NCI-H345 (cell line): ENCODE measurements around the gene CRYGS.
"Not testable (repeated sequence)": the region's sequence is repeated elsewhere in the genome, so short reads cannot be mapped to it uniquely, and the experiment has no call there.

Experiments
- DNase-seq: peaks from one replicate; lab custom pipeline; 2025; lab: John Stamatoyannopoulos, UW

CRYGS gene

DNA sequence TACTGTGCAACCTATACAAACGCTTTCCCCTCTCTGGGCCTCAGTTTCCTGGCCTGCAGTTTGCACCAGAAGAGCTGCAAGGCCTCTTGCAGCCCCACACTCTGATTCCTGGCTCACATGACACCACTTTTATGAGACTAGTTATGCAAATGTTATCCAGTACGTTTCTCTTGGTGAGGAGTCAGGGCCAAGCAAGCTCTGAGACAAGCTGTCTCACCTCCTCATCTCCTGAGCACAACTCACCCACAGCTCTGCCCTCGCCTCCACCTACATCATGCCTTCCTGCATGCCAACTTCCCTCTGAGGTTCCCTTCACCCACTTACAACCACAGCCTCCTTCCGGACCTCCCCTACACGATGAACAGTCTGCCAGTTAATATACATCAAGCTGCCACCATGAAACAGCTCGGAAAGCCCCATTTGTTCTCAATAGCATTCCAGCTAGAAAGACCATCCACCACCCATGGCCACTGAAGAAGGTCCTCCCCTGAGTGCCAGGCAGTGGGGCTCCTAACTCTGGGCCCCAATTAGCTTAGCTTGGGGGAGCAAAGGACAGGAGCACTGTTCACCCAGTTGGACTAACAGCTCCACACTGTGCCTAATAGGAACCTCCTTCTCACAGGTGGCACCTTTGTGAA lies 25.0 kb downstream of the CRYGS start:
- DNase-seq: no peak

- no peak for DNase-seq
These were observed 27.0 kb downstream of the CRYGS start for GRCh38 chr3:186517218-186517617.

DNA sequence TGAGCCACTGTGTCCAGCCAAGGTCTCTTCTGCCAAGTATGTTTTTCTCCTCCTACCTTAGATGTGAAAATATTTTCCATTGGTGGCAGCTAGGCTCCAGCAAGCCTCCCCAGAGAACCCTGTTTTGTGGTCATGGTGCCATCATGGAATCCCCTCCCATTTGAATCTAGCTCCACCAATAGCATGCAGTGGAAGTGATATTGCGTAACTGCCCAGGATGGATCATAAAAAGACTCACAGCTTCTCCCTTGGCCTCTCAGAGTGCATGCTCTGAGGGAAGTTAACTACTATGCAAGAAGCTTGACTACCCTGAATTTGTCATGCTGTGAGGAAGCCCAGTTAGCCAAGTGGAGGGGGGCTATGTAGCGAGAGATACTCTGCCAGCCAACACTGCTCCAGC lies 27.5 kb downstream of the CRYGS start:
- DNase-seq: no peak

- no peak for DNase-seq
These were observed 29.1 kb downstream of the CRYGS start for GRCh38 chr3:186515125-186515524.

DNA sequence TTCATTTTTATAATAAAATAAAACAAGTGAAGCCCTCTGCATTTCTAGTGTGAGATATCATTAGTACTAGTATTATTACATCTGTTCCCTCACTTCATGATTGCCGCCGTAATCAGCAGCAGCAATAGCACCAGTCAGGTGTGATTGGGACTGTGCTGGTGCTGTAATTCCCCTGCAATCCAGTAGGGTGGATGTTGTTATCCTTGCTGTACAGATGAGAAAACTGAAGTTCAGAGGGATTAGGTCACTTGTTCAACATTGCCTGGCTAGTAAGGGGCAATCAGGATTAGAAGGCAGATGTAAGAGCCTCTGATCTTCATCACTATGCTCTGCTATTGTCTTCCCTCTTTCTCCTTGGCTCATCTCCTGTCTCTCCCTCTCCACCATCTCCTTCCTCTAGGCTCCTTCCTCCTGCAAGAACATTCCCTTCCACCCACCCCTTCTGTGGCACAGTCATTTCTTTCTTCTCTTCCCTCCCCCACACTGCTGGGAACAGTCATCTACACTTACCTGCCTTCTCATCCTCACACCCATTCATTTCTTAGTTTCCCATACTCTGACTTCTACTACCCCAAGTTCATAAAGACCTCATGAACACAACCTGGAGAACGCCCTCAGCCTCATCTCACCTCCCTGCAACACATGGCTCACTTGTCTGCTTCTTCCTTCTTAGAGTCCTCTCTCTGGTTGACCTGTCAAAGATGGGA lies 29.7 kb downstream of the CRYGS start:
- no peak for DNase-seq

DNA sequence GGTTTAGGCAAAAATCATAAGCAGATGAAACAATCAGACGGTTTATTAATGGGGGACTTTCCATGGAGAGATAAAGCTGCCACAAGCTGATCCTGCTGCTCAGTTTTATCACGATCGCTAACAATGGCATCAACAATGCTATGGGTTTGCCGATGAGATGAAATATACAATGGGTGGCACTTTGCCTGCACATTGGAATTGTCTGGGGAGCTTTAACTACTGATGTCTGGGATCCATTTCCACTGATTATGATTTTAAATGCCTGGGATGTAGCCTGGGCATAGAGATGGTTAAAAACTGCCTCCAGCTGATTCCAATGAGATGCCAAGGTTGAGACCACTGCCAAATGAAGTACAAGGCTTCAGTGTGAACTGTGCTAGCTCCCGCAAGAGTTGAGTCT lies 30.8 kb downstream of the CRYGS start:
- no peak for DNase-seq

DNA sequence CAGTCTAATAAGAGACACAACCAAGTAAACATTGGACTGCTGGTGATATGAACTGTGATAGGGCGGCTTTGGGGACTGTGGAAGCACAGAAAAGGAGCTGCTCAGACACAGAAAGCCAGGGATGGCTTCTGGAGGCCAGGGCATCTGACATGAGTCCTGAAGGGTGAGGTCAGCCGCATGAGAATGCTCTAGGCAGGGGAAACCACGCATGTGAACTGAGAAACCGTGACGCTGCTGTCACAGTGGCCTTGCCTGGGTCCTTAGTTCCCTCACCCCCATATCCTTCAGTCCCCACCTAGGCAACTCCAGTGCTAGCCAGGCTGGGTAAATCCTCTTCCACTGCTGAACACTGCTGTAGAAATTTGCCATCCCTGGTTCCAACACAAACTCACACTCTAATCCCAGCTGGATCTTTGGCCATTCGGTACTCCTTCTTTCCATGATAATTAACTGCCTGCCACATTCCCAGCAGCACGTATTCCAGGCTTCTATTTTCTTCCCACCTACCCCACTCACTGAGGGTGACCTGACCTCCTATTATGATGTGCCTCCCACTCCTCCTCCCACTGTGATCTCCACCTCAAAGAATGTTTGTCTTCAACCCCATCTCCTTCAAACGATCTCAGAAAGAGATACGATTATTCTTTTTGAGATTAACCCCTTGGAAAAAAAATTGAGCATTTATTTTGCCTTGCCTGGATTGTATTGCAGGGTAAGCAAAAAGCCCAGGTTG lies 31.4 kb downstream of the CRYGS start:
- DNase-seq: no peak

DNA sequence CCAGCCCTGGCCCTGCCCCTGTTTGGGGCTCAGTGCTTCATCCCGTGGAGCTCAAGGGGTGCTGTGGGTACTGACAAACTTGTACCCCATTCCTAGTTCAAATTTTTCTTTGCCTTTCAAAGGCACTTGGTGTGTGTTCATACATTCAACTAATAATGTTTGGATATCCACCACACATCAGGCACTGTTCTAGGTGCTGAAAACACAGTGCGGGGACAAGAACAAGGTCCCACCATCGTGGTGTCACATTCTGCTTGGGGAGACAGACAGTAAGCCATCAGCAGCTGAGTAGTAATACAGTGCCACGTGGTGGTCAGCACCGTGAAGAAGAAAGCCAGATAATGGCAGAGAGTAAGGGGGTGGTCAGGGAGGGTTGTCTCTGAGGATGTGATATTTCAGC lies 32.5 kb downstream of the CRYGS start:
- no peak for DNase-seq

- no peak for DNase-seq
These were observed 32.9 kb downstream of the CRYGS start for GRCh38 chr3:186511245-186511644.

- no peak for DNase-seq
These were observed 33.7 kb downstream of the CRYGS start for GRCh38 chr3:186510374-186511079.

- peak; percentile 71 for DNase-seq
These were observed 34.8 kb downstream of the CRYGS start for GRCh38 chr3:186509423-186509822.

GRCh38 chr3:186506857-186507256 lies 37.3 kb downstream of the CRYGS start:
- no peak for DNase-seq

GRCh38 chr3:186506191-186506739 lies 37.9 kb downstream of the CRYGS start:
- no peak for DNase-seq

DNA sequence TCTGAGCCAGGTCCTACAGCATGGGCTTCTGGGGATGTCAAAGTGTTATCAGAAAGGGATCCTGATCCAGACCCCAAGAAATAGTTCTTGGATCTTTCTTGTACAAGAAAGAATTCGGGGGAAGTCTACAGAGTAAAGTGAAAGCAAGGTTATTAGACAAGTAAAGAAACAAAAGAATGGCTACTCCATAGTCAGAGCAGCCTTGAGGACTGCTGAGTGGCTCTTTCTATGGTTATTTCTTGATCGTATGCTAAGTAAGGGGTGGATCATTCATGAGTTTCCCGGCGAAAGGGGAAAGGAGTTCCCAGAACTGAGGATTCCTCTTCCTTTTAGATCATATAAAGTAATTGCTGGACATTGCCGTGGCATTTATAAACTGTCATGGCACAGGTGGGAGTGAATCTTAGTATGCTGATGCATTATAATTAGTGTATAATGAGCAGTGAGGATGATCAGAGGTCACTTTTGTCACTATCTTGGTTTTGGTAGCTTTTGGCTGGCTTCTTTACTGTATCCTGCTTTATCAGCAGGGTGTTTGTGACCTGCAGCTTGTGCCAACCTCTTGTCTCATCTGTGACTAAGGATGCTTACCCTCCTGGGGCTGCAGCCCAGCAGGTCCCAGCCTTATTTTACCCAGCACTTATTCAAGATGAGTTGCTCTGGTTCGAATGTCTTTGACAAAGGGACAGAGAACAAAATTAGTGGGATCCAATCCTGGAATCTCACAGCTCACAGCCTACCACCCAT lies 41.0 kb downstream of the CRYGS start:
- peak; percentile 10 for DNase-seq

- peak; percentile 48 for DNase-seq
These were observed 41.8 kb downstream of the CRYGS start for GRCh38 chr3:186502138-186502948.

DNA sequence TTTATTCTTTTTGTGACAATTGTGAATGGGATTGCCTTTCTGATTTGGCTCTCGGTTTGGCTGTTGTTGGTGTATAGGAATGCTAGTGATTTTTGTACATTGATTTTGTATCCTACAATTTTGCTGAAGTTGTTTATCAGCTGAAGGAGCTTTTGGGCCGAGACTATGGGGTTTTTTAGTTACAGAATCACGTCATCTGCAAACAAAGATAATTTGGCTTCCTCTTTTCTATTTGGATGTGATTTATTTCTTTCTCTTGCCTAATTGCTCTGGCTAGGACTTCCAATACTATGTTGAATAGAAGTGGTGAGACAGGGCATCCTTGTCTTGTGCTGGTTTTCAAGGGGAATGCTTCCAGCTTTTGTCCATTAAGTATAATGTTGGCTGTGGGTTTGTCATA lies 44.2 kb downstream of the CRYGS start:
- DNase-seq: not testable (repeated sequence)

DNA sequence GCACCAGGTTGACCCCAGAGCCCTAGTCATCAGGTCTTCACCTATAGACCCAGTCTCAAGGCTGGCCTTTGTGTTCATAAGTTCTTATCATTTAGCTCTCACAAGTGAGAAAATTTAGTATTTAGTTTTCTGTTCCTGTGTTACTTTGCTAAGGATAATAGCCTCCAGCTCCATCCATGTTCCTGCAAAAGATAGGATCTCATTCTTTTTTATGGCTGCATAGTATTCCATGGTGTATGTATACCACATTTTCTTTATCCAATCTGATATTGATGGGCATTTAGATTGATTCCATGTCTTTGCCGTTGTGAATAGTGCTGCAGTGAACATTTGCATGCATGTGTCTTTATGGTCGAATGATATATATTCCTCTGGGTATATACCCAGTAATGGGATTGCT lies 46.2 kb downstream of the CRYGS start:
- DNase-seq: not testable (repeated sequence)

DNA sequence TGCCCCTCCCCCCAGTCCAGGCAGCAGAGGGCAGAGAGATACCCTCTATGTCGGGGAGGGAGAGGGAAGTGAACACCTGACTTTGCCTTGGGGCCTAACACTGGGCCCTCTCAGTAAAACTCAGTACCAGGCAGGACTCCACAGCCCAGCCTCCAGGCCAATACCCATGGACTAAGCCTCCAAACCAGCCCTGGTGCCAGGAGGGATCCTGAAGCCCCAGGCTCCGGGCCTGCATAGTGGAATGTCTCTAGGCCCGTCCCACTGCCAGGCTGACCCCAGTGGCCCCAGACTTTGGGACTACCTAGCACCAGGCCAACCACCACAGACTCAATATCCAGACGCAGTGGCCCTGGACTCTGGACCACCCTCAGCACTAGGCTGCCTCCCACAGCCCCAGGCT lies 46.6 kb downstream of the CRYGS start:
- no peak for DNase-seq

DNA sequence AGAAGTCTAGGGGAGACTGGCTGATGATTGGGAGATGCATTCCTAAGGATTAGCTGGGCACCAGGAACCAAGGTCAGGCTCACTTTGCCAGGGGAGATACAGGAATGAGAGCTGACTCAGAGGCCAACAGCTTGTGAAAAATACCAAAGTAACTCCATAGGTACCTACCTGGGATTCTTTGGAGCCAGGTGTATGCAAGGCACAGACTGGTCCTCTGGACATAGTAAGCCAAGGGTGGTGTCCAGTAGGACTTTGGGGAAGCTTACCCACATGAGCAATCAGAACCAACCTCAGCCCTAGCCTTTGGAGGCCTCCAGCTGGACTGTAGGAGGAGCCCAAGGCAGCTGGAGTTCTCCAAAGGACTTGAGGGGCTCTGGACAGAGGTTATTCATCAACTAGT lies 47.5 kb downstream of the CRYGS start:
- no peak for DNase-seq

DNA sequence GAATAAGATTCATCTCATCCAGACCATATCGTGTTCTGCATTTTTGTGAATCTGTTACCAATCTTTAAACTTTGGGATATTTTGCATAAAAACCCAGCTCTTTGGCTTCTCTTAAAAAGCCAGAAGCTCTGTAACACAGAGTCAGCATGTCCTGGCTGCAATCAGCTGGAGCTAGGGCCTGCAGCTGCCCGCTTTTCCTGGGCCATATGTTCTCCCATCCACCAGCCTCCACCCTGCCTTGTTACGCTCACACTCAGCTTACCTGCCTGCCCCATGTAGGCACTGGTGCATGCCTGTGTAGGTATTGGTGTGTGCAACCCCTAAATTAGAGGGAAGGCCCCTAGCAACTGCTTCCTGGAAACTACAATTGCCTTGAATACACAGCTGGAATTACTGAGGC lies 48.2 kb downstream of the CRYGS start:
- DNase-seq: no peak
